ENCODE results near the gene CHST9.
"Not testable (repeated sequence)": the region's sequence is repeated elsewhere in the genome, so short reads cannot be mapped to it uniquely, and the experiment has no call there.

Gene CHST9

GRCh38 chr18:26976206-26976605, 208.9 kb downstream of the CHST9 start:
- 64 to 100% methylated on average over 1 to 2 of the region's 2 CpGs for WGBS, 2 experiments (ENCODE audit: insufficient coverage in 2 of 2)
- Histone ChIP-seq H3K9me3 (ENCODE audit: control insufficient read depth, low read length) (no peaks in the 10 kb centered on the region), H3K36me3 (ENCODE audit: control insufficient read depth, insufficient read depth, low read length) (no peaks in the 10 kb centered on the region), H3K4me3 (ENCODE audit: extremely low read depth, insufficient read depth, low read length, poor library complexity, severe bottlenecking) (no peak overlapping the region), H3K4me1 (ENCODE audit: control insufficient read depth, insufficient read depth, low read length, poor library complexity, severe bottlenecking) (peaks cover 5% of the 10 kb centered on the region), H3K27ac (ENCODE audit: low read depth, low read length, severe bottlenecking) (peak overlapping the region; percentile 16)

GRCh38 chr18:26972549-26972948, 212.6 kb downstream of the CHST9 start:
- not testable (repeated sequence) for H3K27ac ChIP-seq (ENCODE audit: low read depth, low read length, severe bottlenecking); H3K9me3 ChIP-seq (ENCODE audit: control insufficient read depth, low read length); H3K36me3 ChIP-seq (ENCODE audit: control insufficient read depth, insufficient read depth, low read length); H3K4me3 ChIP-seq (ENCODE audit: extremely low read depth, insufficient read depth, low read length, poor library complexity, severe bottlenecking); H3K4me1 ChIP-seq (ENCODE audit: control insufficient read depth, insufficient read depth, low read length, poor library complexity, severe bottlenecking)
- WGBS, 2 experiments (ENCODE audit: insufficient coverage in 2 of 2), result 88 to 91% methylated on average over 14 to 15 of the region's 15 CpGs

GRCh38 chr18:26971409-26971808, 213.7 kb downstream of the CHST9 start:
- H3K4me3 ChIP-seq (ENCODE audit: extremely low read depth, insufficient read depth, low read length, poor library complexity, severe bottlenecking), result no peak overlapping the region
- H3K9me3 ChIP-seq (ENCODE audit: control insufficient read depth, low read length), result no peaks in the 10 kb centered on the region
- H3K4me1 ChIP-seq (ENCODE audit: control insufficient read depth, insufficient read depth, low read length, poor library complexity, severe bottlenecking), result peaks cover 2% of the 10 kb centered on the region
- WGBS, 2 experiments (ENCODE audit: insufficient coverage in 2 of 2), result 82% methylated on average over 4 of the region's 8 CpGs; no CpG with 5 or more reads in 1 of the 2 experiments
- no peak overlapping the region for H3K27ac ChIP-seq (ENCODE audit: low read depth, low read length, severe bottlenecking)
- no peaks in the 10 kb centered on the region for H3K36me3 ChIP-seq (ENCODE audit: control insufficient read depth, insufficient read depth, low read length)

GRCh38 chr18:26970637-26971036, 214.5 kb downstream of the CHST9 start:
- H3K27ac ChIP-seq (ENCODE audit: low read depth, low read length, severe bottlenecking), result no peak overlapping the region
- 100% methylated on average over 1 of the region's 4 CpGs; no CpG with 5 or more reads in 1 of the 2 experiments for WGBS, 2 experiments (ENCODE audit: insufficient coverage in 2 of 2)
- H3K9me3 ChIP-seq (ENCODE audit: control insufficient read depth, low read length), result no peaks in the 10 kb centered on the region
- H3K4me1 ChIP-seq (ENCODE audit: control insufficient read depth, insufficient read depth, low read length, poor library complexity, severe bottlenecking), result no peaks in the 10 kb centered on the region
- H3K4me3 ChIP-seq (ENCODE audit: extremely low read depth, insufficient read depth, low read length, poor library complexity, severe bottlenecking), result no peak overlapping the region
- no peaks in the 10 kb centered on the region for H3K36me3 ChIP-seq (ENCODE audit: control insufficient read depth, insufficient read depth, low read length)

GRCh38 chr18:26965206-26965605, 219.9 kb downstream of the CHST9 start:
- 93 to 95% methylated on average over 2 of the region's 3 CpGs for WGBS, 2 experiments (ENCODE audit: insufficient coverage in 2 of 2)

GRCh38 chr18:26963292-26963691, 221.8 kb downstream of the CHST9 start:
- Histone ChIP-seq H3K4me3 (ENCODE audit: extremely low read depth, insufficient read depth, low read length, poor library complexity, severe bottlenecking) (no peak overlapping the region), H3K36me3 (ENCODE audit: control insufficient read depth, insufficient read depth, low read length) (no peaks in the 10 kb centered on the region), H3K4me1 (ENCODE audit: control insufficient read depth, insufficient read depth, low read length, poor library complexity, severe bottlenecking) (no peaks in the 10 kb centered on the region), H3K27ac (ENCODE audit: low read depth, low read length, severe bottlenecking) (no peak overlapping the region), H3K9me3 (ENCODE audit: control insufficient read depth, low read length) (no peaks in the 10 kb centered on the region)
- 70% methylated on average over 2 of the region's 3 CpGs; no CpG with 5 or more reads in 1 of the 2 experiments for WGBS, 2 experiments (ENCODE audit: insufficient coverage in 2 of 2)

More at GRCh38 chr18:26965206-26965605, 219.9 kb downstream of the CHST9 start:
- H3K9me3 ChIP-seq (ENCODE audit: control insufficient read depth, low read length), result no peaks in the 10 kb centered on the region
- no peak overlapping the region for H3K4me3 ChIP-seq (ENCODE audit: extremely low read depth, insufficient read depth, low read length, poor library complexity, severe bottlenecking)
- no peaks in the 10 kb centered on the region for H3K4me1 ChIP-seq (ENCODE audit: control insufficient read depth, insufficient read depth, low read length, poor library complexity, severe bottlenecking)
- H3K27ac ChIP-seq (ENCODE audit: low read depth, low read length, severe bottlenecking), result no peak overlapping the region
- H3K36me3 ChIP-seq (ENCODE audit: control insufficient read depth, insufficient read depth, low read length), result no peaks in the 10 kb centered on the region

GRCh38 chr18:26961839-26962238, 223.3 kb downstream of the CHST9 start:
- no peak overlapping the region for H3K27ac ChIP-seq (ENCODE audit: low read depth, low read length, severe bottlenecking)
- H3K36me3 ChIP-seq (ENCODE audit: control insufficient read depth, insufficient read depth, low read length), result no peaks in the 10 kb centered on the region
- H3K9me3 ChIP-seq (ENCODE audit: control insufficient read depth, low read length), result no peaks in the 10 kb centered on the region
- WGBS, 2 experiments (ENCODE audit: insufficient coverage in 2 of 2), result 80 to 88% methylated on average over 1 to 2 of the region's 3 CpGs
- H3K4me1 ChIP-seq (ENCODE audit: control insufficient read depth, insufficient read depth, low read length, poor library complexity, severe bottlenecking), result no peaks in the 10 kb centered on the region
- H3K4me3 ChIP-seq (ENCODE audit: extremely low read depth, insufficient read depth, low read length, poor library complexity, severe bottlenecking), result no peak overlapping the region

GRCh38 chr18:26960911-26961310, 224.2 kb downstream of the CHST9 start:
- Histone ChIP-seq H3K36me3 (ENCODE audit: control insufficient read depth, insufficient read depth, low read length) (no peaks in the 10 kb centered on the region), H3K9me3 (ENCODE audit: control insufficient read depth, low read length) (no peaks in the 10 kb centered on the region), H3K27ac (ENCODE audit: low read depth, low read length, severe bottlenecking) (no peak overlapping the region), H3K4me1 (ENCODE audit: control insufficient read depth, insufficient read depth, low read length, poor library complexity, severe bottlenecking) (no peaks in the 10 kb centered on the region), H3K4me3 (ENCODE audit: extremely low read depth, insufficient read depth, low read length, poor library complexity, severe bottlenecking) (no peak overlapping the region)
- WGBS, 2 experiments (ENCODE audit: insufficient coverage in 2 of 2), result 60 to 80% methylated on average over 1 of the region's 4 CpGs

- Histone ChIP-seq H3K4me1 (ENCODE audit: control insufficient read depth, insufficient read depth, low read length, poor library complexity, severe bottlenecking) (no peaks in the 10 kb centered on the region), H3K27ac (ENCODE audit: low read depth, low read length, severe bottlenecking) (no peak overlapping the region), H3K4me3 (ENCODE audit: extremely low read depth, insufficient read depth, low read length, poor library complexity, severe bottlenecking) (no peak overlapping the region)
Measured at GRCh38 chr18:26956863-26957262, 228.2 kb downstream of the CHST9 start.

GRCh38 chr18:26948703-26949102, 236.4 kb downstream of the CHST9 start:
- WGBS, 2 experiments (ENCODE audit: insufficient coverage in 2 of 2), result 60 to 82% methylated on average over 4 of the region's 4 CpGs

More at GRCh38 chr18:26956863-26957262, 228.2 kb downstream of the CHST9 start:
- no peaks in the 10 kb centered on the region for H3K9me3 ChIP-seq (ENCODE audit: control insufficient read depth, low read length)
- H3K36me3 ChIP-seq (ENCODE audit: control insufficient read depth, insufficient read depth, low read length), result no peaks in the 10 kb centered on the region
- WGBS, 2 experiments (ENCODE audit: insufficient coverage in 2 of 2), result 20% methylated on average over 2 of the region's 4 CpGs; no CpG with 5 or more reads in 1 of the 2 experiments

GRCh38 chr18:26943906-26944305, 241.2 kb downstream of the CHST9 start:
- WGBS, 2 experiments (ENCODE audit: insufficient coverage in 2 of 2), result 72 to 100% methylated on average over 1 to 2 of the region's 3 CpGs

More at GRCh38 chr18:26948703-26949102, 236.4 kb downstream of the CHST9 start:
- Histone ChIP-seq H3K4me3 (ENCODE audit: extremely low read depth, insufficient read depth, low read length, poor library complexity, severe bottlenecking) (no peak overlapping the region), H3K9me3 (ENCODE audit: control insufficient read depth, low read length) (no peaks in the 10 kb centered on the region), H3K36me3 (ENCODE audit: control insufficient read depth, insufficient read depth, low read length) (no peaks in the 10 kb centered on the region), H3K27ac (ENCODE audit: low read depth, low read length, severe bottlenecking) (no peak overlapping the region), H3K4me1 (ENCODE audit: control insufficient read depth, insufficient read depth, low read length, poor library complexity, severe bottlenecking) (no peaks in the 10 kb centered on the region)

More at GRCh38 chr18:26943906-26944305, 241.2 kb downstream of the CHST9 start:
- Histone ChIP-seq H3K36me3 (ENCODE audit: control insufficient read depth, insufficient read depth, low read length) (no peaks in the 10 kb centered on the region), H3K4me3 (ENCODE audit: extremely low read depth, insufficient read depth, low read length, poor library complexity, severe bottlenecking) (no peak overlapping the region), H3K9me3 (ENCODE audit: control insufficient read depth, low read length) (no peaks in the 10 kb centered on the region), H3K4me1 (ENCODE audit: control insufficient read depth, insufficient read depth, low read length, poor library complexity, severe bottlenecking) (no peaks in the 10 kb centered on the region), H3K27ac (ENCODE audit: low read depth, low read length, severe bottlenecking) (no peak overlapping the region)
